Transverse colon (tissue), 4 donors: ENCODE data around the gene SYT14.
"Not testable (repeated sequence)": the region's sequence is repeated elsewhere in the genome, so short reads cannot be mapped to it uniquely, and the experiment has no call there.

Source experiments
- POLR2AphosphoS5 ChIP-seq, 3 donors: sonication (generic); formaldehyde crosslinking; IDR thresholded peaks; one replicate each; pipeline ENCODE4 v1.6.1; 2016; ENCODE audit warnings: antibody characterized with exemption in 3 of 3
- TF ChIP-seq, protein P1 (sequence below), 5 experiments: fragments of 200-600 bp in 3 of 5; fragments of 450-650 bp in 2 of 5; sonication (generic) in 3 of 5; IDR thresholded peaks; 1 replicate in 2 of 5; 2 replicates in 3 of 5; pipeline ENCODE4 v1.5.1; 2016 to 2017; ENCODE audit warnings: antibody characterized with exemption in 5 of 5, inconsistent platforms in 3 of 5, mild to moderate bottlenecking in 2 of 5, moderate library complexity in 1 of 5

- TF ChIP-seq, protein P1, sequence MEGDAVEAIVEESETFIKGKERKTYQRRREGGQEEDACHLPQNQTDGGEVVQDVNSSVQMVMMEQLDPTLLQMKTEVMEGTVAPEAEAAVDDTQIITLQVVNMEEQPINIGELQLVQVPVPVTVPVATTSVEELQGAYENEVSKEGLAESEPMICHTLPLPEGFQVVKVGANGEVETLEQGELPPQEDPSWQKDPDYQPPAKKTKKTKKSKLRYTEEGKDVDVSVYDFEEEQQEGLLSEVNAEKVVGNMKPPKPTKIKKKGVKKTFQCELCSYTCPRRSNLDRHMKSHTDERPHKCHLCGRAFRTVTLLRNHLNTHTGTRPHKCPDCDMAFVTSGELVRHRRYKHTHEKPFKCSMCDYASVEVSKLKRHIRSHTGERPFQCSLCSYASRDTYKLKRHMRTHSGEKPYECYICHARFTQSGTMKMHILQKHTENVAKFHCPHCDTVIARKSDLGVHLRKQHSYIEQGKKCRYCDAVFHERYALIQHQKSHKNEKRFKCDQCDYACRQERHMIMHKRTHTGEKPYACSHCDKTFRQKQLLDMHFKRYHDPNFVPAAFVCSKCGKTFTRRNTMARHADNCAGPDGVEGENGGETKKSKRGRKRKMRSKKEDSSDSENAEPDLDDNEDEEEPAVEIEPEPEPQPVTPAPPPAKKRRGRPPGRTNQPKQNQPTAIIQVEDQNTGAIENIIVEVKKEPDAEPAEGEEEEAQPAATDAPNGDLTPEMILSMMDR (IDR thresholded peaks at IDR 0.05) = not testable (repeated sequence)
- TF ChIP-seq POLR2AphosphoS5 (IDR thresholded peaks at IDR 0.05) = not testable (repeated sequence)
Measured at GRCh38 chr1:209919637-209920036, 18.4 kb upstream of the SYT14 start.
